Fibroblast of lung (primary cell): ENCODE results near the gene FAM187B. TPM values are rescaled to one million over a fixed set of nuclear protein-coding genes. Genes with fewer than 3 reads are reported as not detected.

Experiments used
- DNase-seq, 2 donors: peaks; one replicate each; pipeline versions ENCODE4 v3.0.0 to v3.0.0-alpha.2; 2010; ENCODE audit warnings: low read depth in 2 of 2
- H2AFZ ChIP-seq: 2 replicates; pipeline ENCODE4 v1.5.1; 2012; ENCODE audit warnings: low read length, control low read depth, inconsistent platforms
- H3K27ac ChIP-seq: 2 replicates; pipeline ENCODE4 v1.5.1; 2011; ENCODE audit warnings: low read length, control low read depth; ENCODE audit not compliant: insufficient read depth
- H3K27me3 ChIP-seq: 2 replicates; pipeline ENCODE4 v1.5.1; 2011; ENCODE audit warnings: mild to moderate bottlenecking, low read length; ENCODE audit not compliant: control insufficient read depth, insufficient read depth
- H3K36me3 ChIP-seq: 2 replicates; pipeline ENCODE4 v1.5.1; 2011; ENCODE audit warnings: low read length; ENCODE audit not compliant: control insufficient read depth, insufficient read depth
- H3K4me1 ChIP-seq: 2 replicates; pipeline ENCODE4 v1.5.1; 2011; ENCODE audit warnings: low read length; ENCODE audit not compliant: control insufficient read depth, insufficient read depth; ENCODE audit errors: extremely low read depth
- H3K4me2 ChIP-seq: 2 replicates; pipeline ENCODE4 v1.5.1; 2011; ENCODE audit warnings: low read length, control low read depth; ENCODE audit not compliant: insufficient read depth; ENCODE audit errors: extremely low read depth
- H3K4me3 ChIP-seq, 4 experiments: fragments of 200-600 bp in 1 of 4; sonication (generic) in 1 of 4; replicated peaks in 1 of 4; 2 replicates each; pipeline ENCODE4 v1.5.1; 2011 to 2016; ENCODE audit warnings: low read length in 4 of 4, low read depth in 3 of 4, mild to moderate bottlenecking in 3 of 4, control low read depth in 2 of 4, inconsistent platforms in 1 of 4, mixed read lengths in 1 of 4; ENCODE audit not compliant: insufficient read depth in 1 of 4; ENCODE audit errors: control extremely low read depth in 1 of 4
- H3K79me2 ChIP-seq: 2 replicates; pipeline ENCODE4 v1.5.1; 2012; ENCODE audit warnings: mild to moderate bottlenecking, low read length, inconsistent platforms; ENCODE audit not compliant: control insufficient read depth, insufficient read depth
- H3K9ac ChIP-seq: 2 replicates; pipeline ENCODE4 v1.5.1; 2011; ENCODE audit warnings: mild to moderate bottlenecking, low read length, control low read depth; ENCODE audit not compliant: insufficient read depth
- H3K9me3 ChIP-seq: 2 replicates; pipeline ENCODE4 v1.5.1; 2012; ENCODE audit warnings: low read depth, low read length; ENCODE audit not compliant: control insufficient read depth, insufficient read depth
- H4K20me1 ChIP-seq: 2 replicates; pipeline ENCODE4 v1.5.1; 2011; ENCODE audit warnings: low read length; ENCODE audit not compliant: control insufficient read depth, insufficient read depth; ENCODE audit errors: extremely low read depth
- EZH2 ChIP-seq: IDR thresholded peaks from 2 replicates; pipeline ENCODE4 v1.5.1; 2012; ENCODE audit warnings: low read length, control low read depth, mild to moderate bottlenecking; ENCODE audit errors: missing control alignments
- polyA plus RNA-seq, 2 donors: library from polyadenylated mRNA; depleted of rRNA in 1 of 2; stranded (reverse) in 1 of 2; unstranded in 1 of 2; fragments of >200 nt; gene quantifications; 2 replicates each; pipeline ENCODE4 v1.2.1, GENCODE V29; 2011 to 2012; ENCODE audit warnings: missing spikeins in 1 of 2
- total RNA-seq: library from RNA; depleted of rRNA; stranded (reverse); fragments of >200 nt; gene quantifications from 2 replicates; pipeline ENCODE4 v1.2.1, GENCODE V29; 2014
- TF ChIP-seq, protein P1 (sequence below), 2 donors: IDR thresholded peaks in 1 of 2; conservative IDR thresholded peaks in 1 of 2; 1 replicate in 1 of 2; 2 replicates in 1 of 2; pipeline ENCODE4 v1.5.1; 2011 to 2012; ENCODE audit warnings: low read length in 2 of 2, control low read depth in 1 of 2, inconsistent platforms in 1 of 2, low read depth in 1 of 2, mild to moderate bottlenecking in 1 of 2

Gene FAM187B
- total and polyA plus RNA-seq, 2 donors (not counting 1 experiment from before 2014, with no cell fraction given), result not detected

GRCh38 chr19:35220315-35220921 is 8.1 kb downstream of the FAM187B start:
- Histone ChIP-seq H3K4me2 (no peak overlapping the region), H2AFZ (no peak overlapping the region), H3K36me3 (no peaks in the 10 kb centered on the region), H4K20me1 (no peaks in the 10 kb centered on the region), H3K9ac (no peak overlapping the region), H3K79me2 (no peaks in the 10 kb centered on the region), H3K4me3 (no peak overlapping the region), H3K4me1 (no peaks in the 10 kb centered on the region), H3K9me3 (no peaks in the 10 kb centered on the region), H3K27me3 (peaks cover under 1% of the 10 kb centered on the region), H3K27ac (no peak overlapping the region)
- no peak for DNase-seq
- TF ChIP-seq EZH2, result no peak

DNA sequence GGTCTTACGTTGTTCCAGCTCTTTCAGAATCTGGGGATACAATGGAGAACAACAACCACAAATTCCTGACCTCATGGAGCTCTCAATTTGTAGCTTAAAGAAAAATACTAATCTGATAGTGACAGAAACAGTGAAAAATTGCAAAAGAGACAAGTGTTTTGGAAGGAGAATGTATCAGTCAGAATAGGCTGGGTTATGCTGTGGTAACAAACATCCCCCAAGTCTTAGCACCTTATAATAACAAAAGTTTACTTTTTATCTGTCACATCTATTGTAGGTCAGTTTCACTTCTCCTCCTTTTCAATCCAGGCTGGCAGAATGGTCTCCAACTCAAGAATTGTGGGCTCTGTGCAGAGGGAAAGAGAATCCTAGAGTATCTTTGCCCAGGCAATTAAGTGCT is 9.5 kb downstream of the FAM187B start:
- no peaks in the 10 kb centered on the region for H4K20me1 ChIP-seq
- H3K27me3 ChIP-seq, result no peaks in the 10 kb centered on the region
- no peaks in the 10 kb centered on the region for H3K36me3 ChIP-seq
- H3K27ac ChIP-seq, result no peak overlapping the region
- peaks cover 5% of the 10 kb centered on the region for H3K4me1 ChIP-seq
- no peak for DNase-seq
- H2AFZ ChIP-seq, result no peak overlapping the region
- H3K79me2 ChIP-seq, result no peaks in the 10 kb centered on the region
- no peak for TF ChIP-seq EZH2
- H3K4me3 ChIP-seq, result no peak overlapping the region
- no peak overlapping the region for H3K9ac ChIP-seq
- H3K4me2 ChIP-seq, result no peak overlapping the region
- no peaks in the 10 kb centered on the region for H3K9me3 ChIP-seq

GRCh38 chr19:35217649-35217990 is 10.9 kb downstream of the FAM187B start:
- no peak overlapping the region for H3K27ac ChIP-seq
- H3K4me3 ChIP-seq, result no peak overlapping the region
- no peak for TF ChIP-seq EZH2
- TF ChIP-seq, protein P1, sequence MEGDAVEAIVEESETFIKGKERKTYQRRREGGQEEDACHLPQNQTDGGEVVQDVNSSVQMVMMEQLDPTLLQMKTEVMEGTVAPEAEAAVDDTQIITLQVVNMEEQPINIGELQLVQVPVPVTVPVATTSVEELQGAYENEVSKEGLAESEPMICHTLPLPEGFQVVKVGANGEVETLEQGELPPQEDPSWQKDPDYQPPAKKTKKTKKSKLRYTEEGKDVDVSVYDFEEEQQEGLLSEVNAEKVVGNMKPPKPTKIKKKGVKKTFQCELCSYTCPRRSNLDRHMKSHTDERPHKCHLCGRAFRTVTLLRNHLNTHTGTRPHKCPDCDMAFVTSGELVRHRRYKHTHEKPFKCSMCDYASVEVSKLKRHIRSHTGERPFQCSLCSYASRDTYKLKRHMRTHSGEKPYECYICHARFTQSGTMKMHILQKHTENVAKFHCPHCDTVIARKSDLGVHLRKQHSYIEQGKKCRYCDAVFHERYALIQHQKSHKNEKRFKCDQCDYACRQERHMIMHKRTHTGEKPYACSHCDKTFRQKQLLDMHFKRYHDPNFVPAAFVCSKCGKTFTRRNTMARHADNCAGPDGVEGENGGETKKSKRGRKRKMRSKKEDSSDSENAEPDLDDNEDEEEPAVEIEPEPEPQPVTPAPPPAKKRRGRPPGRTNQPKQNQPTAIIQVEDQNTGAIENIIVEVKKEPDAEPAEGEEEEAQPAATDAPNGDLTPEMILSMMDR (conservative IDR thresholded peaks at IDR 0.05 in 1 of 2, IDR thresholded peaks at IDR 0.05 in 1 of 2; ENCODE audit: low read depth in 1 of 2, low read length in 2 of 2), result no peak
- no peak overlapping the region for H3K9ac ChIP-seq
- H3K36me3 ChIP-seq, result no peaks in the 10 kb centered on the region
- H3K27me3 ChIP-seq, result no peaks in the 10 kb centered on the region
- H3K79me2 ChIP-seq, result no peaks in the 10 kb centered on the region
- no peak overlapping the region for H2AFZ ChIP-seq
- H4K20me1 ChIP-seq, result no peaks in the 10 kb centered on the region
- H3K9me3 ChIP-seq, result no peaks in the 10 kb centered on the region
- no peak for DNase-seq
- peaks cover 8% of the 10 kb centered on the region for H3K4me1 ChIP-seq
- H3K4me2 ChIP-seq, result no peak overlapping the region

DNA sequence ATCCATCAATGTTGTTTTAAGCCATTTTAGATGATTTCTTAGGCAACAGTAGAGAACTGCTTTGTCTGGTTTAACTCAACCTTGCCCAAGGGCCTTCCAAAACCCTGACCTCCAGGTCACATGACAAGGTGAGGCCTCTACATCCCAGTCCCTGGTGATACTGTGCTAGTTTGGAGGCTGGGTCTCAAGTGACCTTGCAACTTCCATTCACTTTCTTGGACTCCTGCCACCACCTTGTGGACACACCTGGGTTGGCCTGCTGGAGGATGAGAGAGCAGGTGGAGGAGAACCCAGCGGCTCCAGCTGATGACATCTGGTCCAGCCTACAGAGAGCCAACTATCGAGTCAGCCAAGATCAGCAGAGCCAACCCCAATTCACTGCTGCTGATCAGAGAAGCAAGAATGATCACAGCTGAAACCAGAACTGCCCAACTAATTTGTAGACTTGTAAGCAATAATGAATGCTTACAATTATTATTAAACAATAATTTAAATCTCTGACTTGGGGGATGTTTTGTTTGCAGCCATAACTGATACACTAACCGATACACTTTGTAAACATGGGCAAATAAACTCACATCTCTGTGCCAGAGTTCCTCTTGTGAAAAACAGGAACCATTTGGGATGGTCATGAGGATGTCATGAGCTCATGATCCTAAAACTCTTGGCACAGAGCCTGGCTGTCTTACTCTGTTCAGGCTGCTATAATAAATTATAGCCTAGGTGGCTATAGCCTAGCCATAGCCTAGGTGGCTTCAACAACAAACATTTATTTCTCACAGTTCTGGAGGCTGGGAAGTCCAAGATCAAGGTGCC is 11.5 kb downstream of the FAM187B start:
- Histone ChIP-seq H2AFZ (no peak overlapping the region), H3K9ac (no peak overlapping the region)
- no peak for TF ChIP-seq EZH2
- TF ChIP-seq, protein P1 (conservative IDR thresholded peaks at IDR 0.05 in 1 of 2, IDR thresholded peaks at IDR 0.05 in 1 of 2; ENCODE audit: low read depth in 1 of 2, low read length in 2 of 2), result no peak

More for the DNA sequence above, 11.5 kb downstream of the FAM187B start:
- no peaks in the 10 kb centered on the region for H3K36me3 ChIP-seq
- no peak overlapping the region for H3K4me3 ChIP-seq
- no peak overlapping the region for H3K27ac ChIP-seq
- peaks cover 8% of the 10 kb centered on the region for H3K4me1 ChIP-seq
- DNase-seq, result no peak
- no peaks in the 10 kb centered on the region for H4K20me1 ChIP-seq
- H3K79me2 ChIP-seq, result no peaks in the 10 kb centered on the region
- H3K4me2 ChIP-seq, result no peak overlapping the region
- no peaks in the 10 kb centered on the region for H3K27me3 ChIP-seq
- H3K9me3 ChIP-seq, result no peaks in the 10 kb centered on the region
